OCI-LY3 (cell line): ENCODE results near the gene CADPS.

Experiments
- H2AFZ ChIP-seq: fragments of 200-600, 300-600 bp; shearing (Covaris generic); 2 replicates; pipeline ENCODE4 v1.6.0; 2014; ENCODE audit warnings: antibody characterized with exemption, low read depth, low read length
- H3K27ac ChIP-seq: fragments of 200-600, 300-600 bp; sonication (generic); 2 replicates; pipeline ENCODE4 v1.5.1; 2014; ENCODE audit warnings: mild to moderate bottlenecking, low read length, moderate library complexity, mixed read lengths
- H3K27me3 ChIP-seq: fragments of 200-600, 300-600 bp; sonication (generic); 2 replicates; pipeline ENCODE4 v1.6.1; 2014; ENCODE audit warnings: low read depth, low read length, mixed read lengths
- H3K36me3 ChIP-seq: fragments of 200-600, 300-600 bp; sonication (generic); replicated peaks from 2 replicates; pipeline ENCODE3; 2014; ENCODE audit warnings: low read depth, low read length, mixed read lengths
- H3K4me1 ChIP-seq: fragments of 300-600, 200-600 bp; sonication (generic); 2 replicates; pipeline ENCODE4 v1.6.1; 2014; ENCODE audit warnings: low read length, mixed read lengths
- H3K4me2 ChIP-seq: fragments of 200-600, 300-600 bp; sonication (generic); 2 replicates; pipeline ENCODE4 v1.6.1; 2014; ENCODE audit warnings: low read length, mixed read lengths
- H3K4me3 ChIP-seq: fragments of 300-600, 200-600 bp; sonication (generic); 2 replicates; pipeline ENCODE4 v1.5.1; 2014; ENCODE audit warnings: antibody characterized with exemption, mild to moderate bottlenecking, low read length, moderate library complexity
- H3K79me2 ChIP-seq: fragments of 300-600, 200-600 bp; shearing (Covaris generic); 2 replicates; pipeline ENCODE4 v1.6.1; 2014; ENCODE audit warnings: mild to moderate bottlenecking, low read length, mixed read lengths
- H3K9ac ChIP-seq: fragments of 300-600, 200-600 bp; shearing (Covaris generic); 2 replicates; pipeline ENCODE4 v1.6.0; 2014; ENCODE audit warnings: mild to moderate bottlenecking, low read length, moderate library complexity
- H3K9me3 ChIP-seq: fragments of 200-600, 300-600 bp; shearing (Covaris generic); 2 replicates; pipeline ENCODE4 v1.6.1; 2014; ENCODE audit warnings: low read length, mixed read lengths; ENCODE audit not compliant: insufficient read depth
- H4K20me1 ChIP-seq: fragments of 200-600, 300-600 bp; sonication (generic); 2 replicates; pipeline ENCODE4 v1.6.1; 2016; ENCODE audit warnings: low read length, mixed read lengths; ENCODE audit not compliant: insufficient read depth
- CTCF ChIP-seq: fragments of 200-600, 300-600 bp; sonication (generic); IDR thresholded peaks from 2 replicates; pipeline ENCODE4 v1.5.1; 2014; ENCODE audit warnings: antibody characterized with exemption, low read length, low read depth
- EZH2phosphoT487 ChIP-seq: fragments of 200-600 bp; shearing (Covaris generic); IDR thresholded peaks from 2 replicates; pipeline ENCODE4 v1.6.1; 2018; ENCODE audit warnings: antibody characterized with exemption, mixed run types, low read depth

CADPS gene

GRCh38 chr3:62863648-62864047 is 11.6 kb downstream of the CADPS start:
- no peaks in the 10 kb centered on the region for H3K9me3 ChIP-seq
- H3K4me2 ChIP-seq: no peak overlapping the region
- H4K20me1 ChIP-seq: no peaks in the 10 kb centered on the region
- H3K4me3 ChIP-seq: no peak overlapping the region
- H3K9ac ChIP-seq: no peak overlapping the region
- no peak overlapping the region for H3K27ac ChIP-seq
- no peaks in the 10 kb centered on the region for H3K4me1 ChIP-seq
- H3K36me3 ChIP-seq: no peaks in the 10 kb centered on the region
- TF ChIP-seq EZH2phosphoT487 (no peak), CTCF (no peak)
- no peaks in the 10 kb centered on the region for H3K27me3 ChIP-seq
- no peaks in the 10 kb centered on the region for H3K79me2 ChIP-seq
- no peak overlapping the region for H2AFZ ChIP-seq

GRCh38 chr3:62859203-62859791 is 15.9 kb downstream of the CADPS start:
- no peak overlapping the region for H3K27ac ChIP-seq
- no peaks in the 10 kb centered on the region for H3K4me1 ChIP-seq
- no peaks in the 10 kb centered on the region for H3K27me3 ChIP-seq
- H3K4me3 ChIP-seq: no peak overlapping the region
- no peak overlapping the region for H3K9ac ChIP-seq
- H4K20me1 ChIP-seq: no peaks in the 10 kb centered on the region
- H3K79me2 ChIP-seq: no peaks in the 10 kb centered on the region
- H2AFZ ChIP-seq: no peak overlapping the region
- H3K36me3 ChIP-seq: no peaks in the 10 kb centered on the region
- no peaks in the 10 kb centered on the region for H3K9me3 ChIP-seq
- TF ChIP-seq EZH2phosphoT487 (no peak), CTCF (no peak)
- H3K4me2 ChIP-seq: no peak overlapping the region

- Histone ChIP-seq H3K4me3 (no peak overlapping the region), H4K20me1 (no peaks in the 10 kb centered on the region), H3K79me2 (no peaks in the 10 kb centered on the region), H3K27ac (no peak overlapping the region), H3K4me2 (no peak overlapping the region), H3K4me1 (no peaks in the 10 kb centered on the region), H3K9ac (no peak overlapping the region), H3K36me3 (no peaks in the 10 kb centered on the region), H3K9me3 (no peaks in the 10 kb centered on the region), H3K27me3 (peaks cover 8% of the 10 kb centered on the region; the same call in 1 of the 2 replicates), H2AFZ (no peak overlapping the region)
- no peak for TF ChIP-seq EZH2phosphoT487
Measured at GRCh38 chr3:62845996-62846395, 29.2 kb downstream of the CADPS start.

- Histone ChIP-seq H3K9me3 (no peaks in the 10 kb centered on the region), H4K20me1 (no peaks in the 10 kb centered on the region), H3K4me1 (no peaks in the 10 kb centered on the region), H3K27me3 (peaks cover 8% of the 10 kb centered on the region; the same call in 1 of the 2 replicates), H3K4me2 (no peak overlapping the region), H3K79me2 (no peaks in the 10 kb centered on the region), H3K27ac (no peak overlapping the region), H3K36me3 (no peaks in the 10 kb centered on the region), H2AFZ (no peak overlapping the region), H3K4me3 (no peak overlapping the region), H3K9ac (no peak overlapping the region)
- TF ChIP-seq EZH2phosphoT487 (no peak), CTCF (no peak)
Measured at GRCh38 chr3:62843508-62843907, 31.7 kb downstream of the CADPS start.
